T follicular helper cell (primary cell): ENCODE measurements around the gene ADH1B.
"Not testable (repeated sequence)": the region's sequence is repeated elsewhere in the genome, so short reads cannot be mapped to it uniquely, and the experiment has no call there.

Experiments
- DNase-seq: peaks from one replicate; pipeline ENCODE4 v3.0.0-alpha.2; 2020; ENCODE audit warnings: low read depth
- total RNA-seq, 2 experiments: gene quantifications; one replicate each; lab custom pipeline; 2026; lab: John Stamatoyannopoulos, UW

Gene ADH1B
- total RNA-seq, result 0 reads per million in 2 experiments

DNA sequence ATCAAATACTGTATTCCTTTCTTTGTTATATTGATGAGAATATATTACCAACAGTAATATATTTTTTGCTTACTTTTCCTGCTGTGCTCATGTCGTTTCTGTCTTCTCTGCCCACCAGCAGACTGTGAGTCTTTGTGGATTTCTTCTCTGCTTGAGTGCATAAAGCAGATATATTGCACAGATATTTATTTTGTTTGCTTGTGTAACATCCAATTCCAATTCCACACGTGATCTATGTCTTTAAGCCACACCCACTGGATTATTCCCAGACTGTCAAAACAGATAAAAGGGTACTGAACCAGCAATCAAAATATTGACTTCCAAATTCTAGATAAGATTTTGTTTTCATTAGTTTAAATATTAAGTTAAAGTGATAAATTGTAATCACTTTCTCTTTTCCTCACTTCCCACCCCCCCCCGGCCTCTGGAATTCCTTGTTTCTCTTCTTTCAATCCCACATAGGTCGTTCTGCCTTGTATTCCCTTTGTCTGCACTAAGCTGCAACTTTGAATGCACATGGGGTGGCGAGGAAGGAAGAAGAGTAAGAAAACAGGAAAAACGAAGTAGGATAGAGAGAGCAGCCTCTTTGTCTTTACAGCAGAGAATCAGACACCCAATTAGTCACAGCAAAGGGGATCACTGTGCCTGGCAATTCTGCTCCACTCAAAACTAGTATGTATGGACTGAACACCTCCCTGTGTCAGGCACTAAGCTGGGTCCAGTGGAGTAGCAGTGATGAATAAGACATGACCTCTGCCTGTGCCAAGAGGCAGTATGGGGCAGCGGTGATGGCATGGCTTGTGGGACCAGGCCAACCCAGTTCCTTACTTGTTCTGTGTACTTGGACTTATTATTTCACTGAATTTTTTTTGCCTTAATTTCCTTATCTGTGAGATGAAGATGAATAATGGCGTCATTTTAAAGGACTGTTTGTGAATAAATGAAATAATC, at the start of gene ADH1B:
TSS of gene ADH1B (minus strand) at position 161 of the 951 bp plus-strand sequence. CDS start at position 91, 70 bp downstream.
- no peak for DNase-seq

DNA sequence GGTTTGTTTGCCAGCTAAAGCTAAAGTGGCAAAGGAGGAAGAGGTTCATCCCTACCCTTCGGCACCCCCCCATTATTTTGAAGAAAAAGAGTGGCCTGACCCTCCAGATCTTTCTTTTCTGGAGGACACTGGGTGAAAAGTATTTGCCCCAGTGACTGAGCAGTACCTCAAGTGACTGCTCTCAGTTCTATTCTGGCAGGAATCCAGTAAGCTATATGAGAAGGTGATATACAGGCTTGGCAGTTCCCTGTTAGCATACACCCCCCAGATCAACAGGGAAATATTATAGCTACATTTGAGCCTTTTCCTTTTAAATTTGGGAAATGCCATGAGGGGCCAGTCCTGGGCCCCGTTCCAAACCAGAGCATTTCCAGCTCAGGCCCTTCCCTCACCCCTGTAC, 46.6 kb upstream of the ADH1B start:
- not testable (repeated sequence) for DNase-seq

DNA sequence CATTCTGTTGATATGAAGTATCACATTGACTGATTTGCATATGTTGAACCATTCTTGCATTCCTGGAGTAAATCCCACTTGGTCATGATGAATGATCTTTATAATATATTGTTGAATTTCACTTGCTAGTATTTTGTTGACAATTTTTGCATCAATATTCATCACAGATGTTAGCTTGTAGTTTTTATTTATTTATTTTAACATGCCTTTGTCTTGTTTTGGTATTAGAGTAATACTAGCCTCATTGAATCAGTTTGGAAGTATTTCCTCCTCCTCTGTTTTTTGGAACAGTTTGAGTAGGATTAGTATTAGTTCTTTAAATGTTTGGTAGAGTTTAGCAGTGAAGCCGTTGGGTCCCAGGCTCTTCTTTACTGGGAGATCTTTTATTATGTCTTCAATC, 45.3 kb upstream of the ADH1B start:
- DNase-seq, result no peak

DNA sequence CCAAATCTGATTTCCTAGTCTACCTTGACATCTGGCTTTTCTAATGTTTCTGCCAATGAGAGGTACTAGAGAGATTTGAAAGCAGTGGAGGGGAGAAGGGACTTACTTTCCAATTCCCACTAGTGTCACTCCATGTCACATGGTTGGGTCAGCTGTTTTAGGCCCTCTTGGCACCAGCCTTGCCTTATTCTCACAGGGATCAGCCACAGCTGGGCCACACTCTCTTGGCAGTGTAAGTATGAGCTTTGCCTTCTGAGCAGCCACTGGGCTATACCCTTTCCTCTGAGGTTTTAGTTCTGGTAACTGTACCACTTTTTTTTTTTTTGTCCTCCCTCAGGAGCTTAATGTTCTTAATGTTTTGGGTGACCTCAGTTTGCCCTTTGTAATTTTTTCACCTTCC, 41.6 kb upstream of the ADH1B start:
- DNase-seq, result no peak

DNA sequence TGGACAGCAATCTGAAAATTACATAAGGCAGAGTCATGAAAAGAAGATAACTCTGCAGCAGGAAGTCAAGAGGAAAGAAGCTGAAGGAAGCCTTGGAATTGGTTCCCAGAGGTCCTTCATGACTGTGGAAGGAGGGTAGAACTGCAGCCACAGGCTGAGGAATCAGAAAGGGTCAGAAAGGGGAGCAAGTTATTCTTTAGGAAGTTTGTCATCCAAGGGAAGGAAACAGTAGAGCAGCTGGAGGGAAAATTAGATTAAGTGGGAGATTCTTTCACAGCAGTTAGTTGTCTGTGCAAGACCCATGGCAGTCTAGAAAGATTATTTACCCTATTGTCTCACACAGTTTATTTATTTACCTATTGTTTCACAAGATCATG, 40.7 kb upstream of the ADH1B start:
- DNase-seq, result no peak

DNA sequence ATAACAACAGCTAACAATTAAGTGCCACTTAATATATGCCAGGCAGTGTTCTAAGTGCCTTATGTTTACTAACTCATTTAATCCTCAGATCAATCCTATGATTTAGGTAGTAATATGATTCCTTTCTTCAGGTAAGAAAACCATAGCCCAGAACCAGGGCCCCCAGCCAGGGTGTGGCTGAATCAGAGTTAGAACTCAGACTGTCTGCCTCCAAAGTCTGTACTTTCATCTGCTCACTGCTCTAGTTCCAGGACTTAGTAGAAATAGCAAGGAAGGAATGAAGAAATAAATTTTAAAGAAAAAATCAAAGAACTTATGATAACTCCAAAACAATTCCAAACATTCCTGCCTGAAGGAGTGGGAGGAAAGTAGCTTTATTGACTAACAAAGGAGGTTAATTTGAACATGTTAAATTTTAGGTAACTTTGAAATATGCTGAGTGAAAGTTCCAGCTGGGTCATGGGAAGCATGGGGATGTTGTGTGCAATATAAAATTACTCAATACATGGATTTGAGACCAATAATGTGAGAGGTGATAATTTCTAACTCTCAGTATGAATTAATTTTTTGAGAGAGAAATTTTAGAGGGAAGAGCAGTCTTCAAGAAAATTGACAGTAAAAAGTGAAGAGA, 40.2 kb upstream of the ADH1B start:
- no peak for DNase-seq

DNA sequence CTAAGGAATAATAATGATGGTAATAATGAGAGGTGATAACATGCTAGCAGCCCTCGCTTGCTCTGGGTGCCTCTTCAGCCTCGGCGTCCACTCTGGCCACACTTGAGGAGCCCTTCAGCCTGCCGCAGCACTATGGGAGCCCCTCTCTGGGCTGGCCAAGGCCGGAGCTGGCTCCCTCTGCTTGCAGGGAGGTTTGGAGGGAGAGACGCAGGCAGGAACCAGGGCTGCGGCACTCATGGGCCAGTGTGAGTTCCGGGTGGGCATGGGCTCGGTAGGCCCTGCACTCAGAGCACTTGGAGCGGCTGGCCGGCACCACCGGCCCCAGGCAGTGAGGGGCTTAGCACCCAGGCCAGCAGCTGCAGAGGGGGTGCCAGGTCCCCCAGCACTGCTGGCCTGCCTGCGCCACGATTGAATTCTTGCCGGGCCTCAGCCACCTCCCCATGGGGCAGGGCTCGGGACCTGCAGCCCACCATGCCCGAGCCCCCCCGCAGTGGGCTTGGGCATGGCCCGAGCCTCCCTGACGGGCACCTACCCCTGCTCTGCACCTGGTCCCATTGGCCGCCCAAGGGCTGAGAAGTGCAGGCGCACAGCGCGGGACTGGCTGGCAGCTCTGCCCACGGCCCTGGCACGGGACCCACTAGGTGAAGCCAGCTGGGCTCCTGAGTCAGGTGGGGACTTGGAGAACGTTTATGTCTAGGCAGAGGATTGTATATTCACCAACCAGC, 38.4 kb upstream of the ADH1B start:
- DNase-seq, result no peak

DNA sequence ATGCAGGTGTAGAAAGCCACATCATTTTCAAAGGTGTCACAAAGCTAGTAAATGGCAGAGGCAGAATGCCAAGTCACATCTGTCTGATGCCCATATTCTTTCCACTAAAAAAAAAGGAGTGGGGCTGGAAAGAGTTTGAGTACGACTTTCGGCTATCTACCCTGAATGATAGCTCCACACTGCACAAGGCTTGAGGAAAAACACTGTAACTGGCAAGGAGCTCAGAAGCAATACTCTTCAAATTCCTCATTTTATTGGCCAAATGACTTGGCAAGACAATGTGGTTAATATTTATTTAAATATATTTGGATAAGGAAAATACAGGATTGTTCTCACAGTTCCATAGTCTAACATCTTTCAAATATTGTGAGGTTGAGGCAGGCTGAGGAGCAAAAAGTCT, 36.7 kb upstream of the ADH1B start:
- DNase-seq, result no peak

DNA sequence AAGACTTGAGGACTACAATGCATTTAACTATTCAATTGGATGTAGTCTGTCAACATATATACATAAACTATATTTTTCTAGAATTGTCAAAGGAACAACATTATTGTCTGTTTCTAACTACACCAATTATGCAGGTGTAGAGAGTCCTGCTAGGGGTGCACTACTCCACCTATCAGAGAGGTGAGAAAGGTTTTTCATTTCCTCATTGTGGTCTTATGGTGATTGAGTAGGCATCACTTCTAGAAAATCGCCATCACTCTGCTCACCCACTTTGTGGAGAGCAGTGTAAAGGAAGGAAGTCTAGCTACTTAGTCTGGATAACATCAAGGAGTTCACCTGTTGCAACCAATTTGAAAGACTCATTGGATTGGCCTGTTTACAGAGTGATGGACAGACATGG, 35.8 kb upstream of the ADH1B start:
- no peak for DNase-seq

DNA sequence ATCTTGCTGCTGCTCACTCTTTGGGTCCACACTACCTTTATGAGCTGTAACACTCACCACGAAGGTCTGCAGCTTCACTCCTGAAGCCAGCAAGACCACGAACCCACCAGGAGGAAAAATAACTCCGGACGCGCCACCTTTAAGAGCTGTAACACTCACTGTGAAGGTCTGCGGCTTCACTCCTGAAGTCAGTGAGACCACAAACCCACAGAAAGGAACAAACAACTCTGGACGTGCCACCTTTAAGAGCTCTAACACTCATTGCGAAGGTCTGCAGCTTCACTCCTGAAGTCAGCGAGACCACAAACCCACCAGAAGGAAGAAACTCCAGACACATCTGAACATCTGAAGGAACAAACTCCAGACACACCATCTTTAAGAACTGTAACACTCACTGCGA, 34.9 kb upstream of the ADH1B start:
- not testable (repeated sequence) for DNase-seq

DNA sequence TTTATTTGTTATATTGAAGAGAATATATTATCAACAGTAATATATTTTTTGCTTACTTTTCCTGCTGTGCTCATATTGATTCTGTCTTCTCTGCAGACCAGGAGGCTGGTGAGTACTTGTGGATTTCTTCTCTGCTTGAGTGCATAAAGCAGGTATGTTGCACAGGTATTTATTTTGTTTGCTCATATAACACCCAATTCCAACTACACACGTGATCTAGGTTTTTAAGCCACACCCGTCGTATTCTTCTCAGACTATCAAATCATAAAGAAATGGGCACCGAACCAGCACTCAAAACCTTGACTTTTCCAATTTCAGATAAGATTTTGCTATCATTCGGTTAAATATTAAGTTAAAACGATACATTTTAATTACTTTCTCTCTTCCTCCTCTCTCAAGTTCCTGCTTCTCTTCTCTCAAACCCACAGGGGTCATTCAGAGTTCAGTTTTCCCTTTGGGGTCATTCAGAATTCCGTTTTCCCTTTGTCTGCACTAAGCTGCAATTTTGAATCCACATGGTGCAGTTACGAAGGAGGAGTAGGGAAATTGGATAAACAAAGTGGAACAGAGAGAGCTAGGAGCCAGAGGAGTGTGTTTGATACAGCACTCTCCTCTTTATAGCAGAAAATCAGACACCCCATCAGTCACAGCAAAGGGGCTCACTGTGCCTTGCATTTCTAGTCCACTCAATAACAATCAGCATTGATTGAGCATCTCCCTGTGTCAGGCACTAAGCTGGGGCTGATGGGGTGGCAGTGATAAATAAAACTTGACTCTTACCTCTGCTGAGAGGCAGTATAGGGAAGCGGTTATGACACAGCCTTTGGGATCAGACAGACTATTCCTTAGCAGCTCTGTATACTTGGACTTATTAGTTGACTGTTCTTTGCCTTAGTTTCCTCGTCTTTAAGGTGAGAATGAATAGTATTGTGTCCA, 31.7 kb upstream of the ADH1B start, which contains the start of gene ADH1C:
TSS of gene ADH1C (minus strand) at position 145 of the 936 bp plus-strand sequence. CDS start at position 74, 71 bp downstream.
- DNase-seq, result no peak

DNA sequence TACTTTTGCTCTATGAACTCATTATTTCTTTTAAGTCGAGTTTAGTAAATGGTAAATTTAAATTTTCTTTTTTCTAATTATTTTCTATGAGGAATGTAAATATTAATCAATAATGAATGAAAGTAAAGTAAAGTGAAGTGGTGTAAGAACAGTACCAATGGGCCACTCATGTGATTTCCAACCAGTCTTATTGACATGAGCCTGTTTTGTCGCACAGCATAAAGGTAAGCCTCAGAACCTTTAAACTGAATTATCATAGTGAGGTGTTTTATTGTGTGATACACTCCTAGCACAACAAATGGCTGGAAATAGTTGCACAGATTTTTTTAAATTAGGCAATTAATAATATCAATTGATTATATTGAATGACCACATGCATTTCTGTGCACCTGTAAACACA, 30.3 kb upstream of the ADH1B start:
- no peak for DNase-seq

DNA sequence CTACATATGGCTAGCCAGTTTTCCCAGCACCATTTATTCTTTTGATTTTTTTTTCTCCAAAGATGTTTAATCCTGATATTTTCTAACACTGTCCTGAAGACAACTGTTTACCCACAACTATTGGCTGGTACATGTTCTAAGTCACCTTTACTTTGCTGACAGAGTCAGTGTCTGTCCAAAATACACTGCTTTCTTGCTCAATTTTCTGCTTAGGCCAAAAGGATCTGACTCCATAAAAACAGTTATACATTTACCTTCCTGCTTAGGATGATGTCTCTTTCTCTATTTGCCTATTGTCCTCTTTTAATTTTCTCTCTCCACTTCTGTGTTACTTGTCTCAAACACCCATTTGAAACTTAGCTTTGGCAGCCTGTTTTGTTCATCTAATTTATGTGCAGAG, 28.1 kb upstream of the ADH1B start:
- no peak for DNase-seq

DNA sequence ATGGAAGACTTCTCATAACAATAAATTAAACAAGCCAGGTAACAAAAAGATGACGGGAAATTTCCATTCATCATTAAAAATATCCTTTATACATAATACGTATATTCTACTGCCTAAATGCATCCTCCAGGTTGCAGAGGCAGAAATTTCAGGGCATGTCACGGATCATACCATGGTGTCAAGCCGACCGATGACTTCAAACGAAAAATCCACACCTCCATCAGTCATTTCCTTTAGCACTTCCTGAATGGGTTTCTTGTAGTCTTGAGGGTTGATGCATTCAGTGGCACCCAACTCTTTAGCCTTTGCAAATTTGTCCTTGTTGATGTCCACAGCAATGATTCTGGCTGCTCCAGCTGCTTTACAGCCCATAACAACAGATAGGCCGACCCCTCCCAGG, 21.4 kb upstream of the ADH1B start:
- DNase-seq, result not testable (repeated sequence)

DNA sequence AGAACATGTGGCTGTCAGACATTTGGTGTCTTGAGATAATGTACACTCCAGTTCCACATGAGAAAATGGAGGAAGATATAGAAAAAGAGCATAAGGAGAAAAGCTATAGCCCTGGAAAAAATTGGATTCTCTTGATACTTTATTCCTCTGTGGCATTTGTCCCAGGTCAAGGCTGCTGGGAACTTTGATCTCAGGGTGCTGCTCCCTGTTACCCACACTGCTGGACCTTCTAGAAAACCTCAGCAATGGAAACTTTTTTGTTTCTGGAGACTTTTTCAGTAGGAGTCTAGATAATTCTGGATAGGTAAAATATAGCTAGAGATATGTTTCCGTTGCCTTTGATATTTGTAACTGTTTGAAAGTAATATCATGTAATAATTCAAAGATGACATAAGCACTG, 20.2 kb upstream of the ADH1B start:
- DNase-seq, result no peak

DNA sequence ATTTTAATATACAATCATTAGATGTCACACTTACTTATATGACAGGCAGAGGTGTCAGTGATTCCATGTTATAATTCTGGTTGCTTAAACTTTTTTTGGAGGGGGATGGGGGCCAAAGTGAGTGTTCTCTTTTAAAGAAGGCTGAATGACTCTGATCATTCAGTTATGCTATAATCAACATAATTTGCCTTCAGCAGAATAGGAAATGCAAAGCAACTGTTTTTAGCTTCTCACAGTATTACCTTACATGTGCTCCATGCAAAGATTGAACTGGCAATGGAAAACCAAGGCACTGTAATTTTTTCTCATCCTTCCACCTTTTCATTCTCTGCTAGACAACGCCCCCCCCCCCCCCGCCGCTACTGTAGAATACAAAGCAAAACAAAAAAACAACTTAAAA, 18.0 kb upstream of the ADH1B start:
- DNase-seq, result no peak

DNA sequence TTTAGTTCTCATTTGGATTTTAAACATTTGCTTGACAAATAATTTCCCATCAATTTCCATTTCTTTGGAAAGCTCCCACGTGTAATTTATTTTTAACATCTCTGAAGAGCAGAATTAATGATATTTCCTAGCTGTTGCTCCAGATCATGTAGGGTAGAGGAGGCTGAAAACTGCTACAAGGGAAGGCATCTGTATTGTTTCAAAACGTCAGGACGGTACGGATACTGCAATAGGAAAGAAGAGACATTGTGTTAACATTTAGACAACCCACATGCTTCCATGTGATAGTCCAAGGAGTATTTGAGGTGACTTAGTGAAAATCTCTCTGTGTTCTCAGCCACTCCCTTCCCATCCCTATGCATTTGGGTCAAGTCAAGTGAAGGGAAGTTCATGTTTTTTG, 15.4 kb upstream of the ADH1B start:
- no peak for DNase-seq

DNA sequence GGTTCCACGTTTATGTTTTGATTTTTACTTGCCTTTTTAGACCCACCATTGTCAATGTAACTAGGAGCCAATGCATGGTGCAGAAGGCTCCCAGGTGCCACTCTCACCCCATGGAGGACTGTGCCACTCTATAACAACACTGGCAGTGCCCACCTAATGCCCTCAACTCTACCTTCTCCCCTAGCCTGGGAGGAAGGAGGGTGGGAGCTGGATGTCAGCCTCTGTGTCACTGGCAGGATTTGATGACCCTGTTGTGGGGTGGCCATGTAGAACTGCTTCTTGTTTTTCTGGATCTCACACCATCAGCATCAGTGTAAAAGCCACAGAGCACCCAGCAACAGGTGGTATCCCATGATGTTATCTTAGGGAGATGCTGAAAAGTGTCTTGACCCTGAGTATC, 13.7 kb upstream of the ADH1B start:
- DNase-seq, result no peak

DNA sequence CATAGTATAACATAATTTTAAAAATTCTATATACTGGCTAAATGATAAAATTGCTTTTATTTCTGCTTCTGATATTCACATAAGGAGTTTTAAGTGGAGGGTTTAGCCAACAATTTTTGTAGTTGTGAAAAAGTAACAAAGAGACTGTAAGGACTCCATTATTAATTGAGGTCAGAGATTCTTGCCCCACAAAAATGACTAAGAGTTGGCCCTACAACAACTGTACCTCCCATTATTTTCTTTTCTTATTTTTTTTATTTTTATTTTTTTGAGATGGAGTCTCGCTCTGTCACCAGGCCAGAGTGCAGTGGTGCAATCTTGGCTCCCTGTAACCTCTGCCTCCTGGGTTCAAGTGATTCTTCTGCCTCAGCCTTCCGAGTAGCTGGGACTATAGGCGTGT, 9.4 kb upstream of the ADH1B start:
- DNase-seq, result no peak

DNA sequence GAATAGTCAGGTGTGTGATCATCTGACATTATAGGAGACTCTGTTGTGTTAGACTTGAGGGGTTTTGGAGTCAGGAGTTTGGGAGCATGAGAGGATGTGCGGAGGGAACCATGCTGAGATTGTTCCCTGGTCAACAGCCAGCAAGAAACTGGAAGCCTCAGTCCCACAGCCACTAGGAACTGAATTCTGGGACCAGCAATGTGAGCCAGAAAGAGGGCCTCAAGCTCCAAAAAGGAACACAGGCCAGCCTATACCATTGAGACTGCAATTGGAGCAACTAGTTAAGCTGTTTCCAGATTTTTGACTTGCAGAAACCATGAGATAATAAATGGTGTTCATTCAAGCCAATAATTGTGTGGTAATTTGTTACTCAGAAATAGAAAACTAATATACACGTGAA, 8.7 kb upstream of the ADH1B start:
- no peak for DNase-seq

DNA sequence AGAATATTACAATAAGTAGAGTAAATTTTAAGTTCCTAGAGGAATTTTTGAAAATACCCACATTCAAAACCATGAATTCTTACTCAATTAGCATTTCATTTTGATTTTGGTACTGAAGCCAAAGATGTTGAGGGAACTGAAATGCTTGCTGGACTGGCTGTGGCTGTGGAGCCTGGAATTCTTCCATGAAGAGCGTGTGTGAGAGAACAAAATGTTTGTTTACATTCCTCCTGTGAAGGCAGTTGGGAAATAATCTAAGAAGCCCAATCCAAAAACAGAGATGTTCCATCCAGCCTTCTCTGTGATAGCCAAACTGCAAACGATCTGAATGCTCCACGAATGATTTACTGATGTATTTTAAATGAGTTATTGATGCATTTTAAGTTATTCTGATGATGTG, 3.8 kb upstream of the ADH1B start:
- no peak for DNase-seq
